Measurements from ENCODE around the gene GSK3A. TPM values are rescaled to one million over a fixed set of nuclear protein-coding genes. Genes with fewer than 3 reads are reported as not detected.

The GSK3A gene
- total RNA-seq, 1 experiment from 2014 or later, result 25.0 TPM

GRCh38 chr19:42249149-42249750 is 6.8 kb upstream of the GSK3A start:
- no peak overlapping the region for H3K4me2 ChIP-seq (ENCODE audit: low read length)

GRCh38 chr19:42248270-42249148 is 6.1 kb upstream of the GSK3A start:
- no peaks in the 10 kb centered on the region for H4K20me1 ChIP-seq (ENCODE audit: low read length)
- POLR2A ChIA-PET (ENCODE audit: unreplicated experiment), result no interaction called here

More at GRCh38 chr19:42249149-42249750, 6.8 kb upstream of the GSK3A start:
- no peak for DNase-seq
- H3K27me3 ChIP-seq (ENCODE audit: low read length), result no peaks in the 10 kb centered on the region
- no peaks in the 10 kb centered on the region for H4K20me1 ChIP-seq (ENCODE audit: low read length)
- no peaks in the 10 kb centered on the region for H3F3A ChIP-seq (ENCODE audit: low read length, unreplicated experiment)
- no peak overlapping the region for H3K4me3 ChIP-seq (ENCODE audit: low read length)
- no peak overlapping the region for H2AFZ ChIP-seq (ENCODE audit: low read length)
- BruUV-seq (replicated peaks), result no TSS peak
- CTCF ChIA-PET, result no interaction called here
- no peaks in the 10 kb centered on the region for H3K36me3 ChIP-seq (ENCODE audit: low read depth, low read length)
- intact Hi-C loops (cut with micrococcal nuclease), result no loop called here
- no peaks in the 10 kb centered on the region for H3K9me3 ChIP-seq (ENCODE audit: low read length)
- no peaks in the 10 kb centered on the region for H3K9me2 ChIP-seq (replicated peaks; ENCODE audit: low read length)
- no peak overlapping the region for H3K9ac ChIP-seq (ENCODE audit: low read length)
- no peak for ATAC-seq
- POLR2A ChIA-PET (ENCODE audit: unreplicated experiment), result no interaction called here
- no peak for TF ChIP-seq EZH2 (IDR thresholded peaks at IDR 0.05; ENCODE audit: low read length, unreplicated experiment)
- no peak for TF ChIP-seq CTCF (conservative IDR thresholded peaks at IDR 0.05; ENCODE audit: low read depth, low read length)
- TF ChIP-seq EZH2phosphoT487 (IDR thresholded peaks at IDR 0.05; ENCODE audit: borderline replicate concordance, low read length), result no peak
- H3K27ac ChIP-seq (ENCODE audit: low read length), result no peak overlapping the region
- peaks cover 33% of the 10 kb centered on the region for H3K79me2 ChIP-seq (ENCODE audit: low read length)
- H3K4me1 ChIP-seq (ENCODE audit: insufficient read depth, low read length), result peaks cover 10% of the 10 kb centered on the region

More at GRCh38 chr19:42248270-42249148, 6.1 kb upstream of the GSK3A start:
- H3K36me3 ChIP-seq (ENCODE audit: low read depth, low read length), result no peaks in the 10 kb centered on the region
- H3K4me3 ChIP-seq (ENCODE audit: low read length), result no peak overlapping the region
- H3K27ac ChIP-seq (ENCODE audit: low read length), result no peak overlapping the region
- peaks cover 36% of the 10 kb centered on the region for H3K79me2 ChIP-seq (ENCODE audit: low read length)
- H3K4me1 ChIP-seq (ENCODE audit: insufficient read depth, low read length), result peaks cover 10% of the 10 kb centered on the region
- TF ChIP-seq CTCF (conservative IDR thresholded peaks at IDR 0.05; ENCODE audit: low read depth, low read length), result no peak
- DNase-seq (no peak), ATAC-seq (no peak)
- no peaks in the 10 kb centered on the region for H3K9me3 ChIP-seq (ENCODE audit: low read length)
- no peaks in the 10 kb centered on the region for H3F3A ChIP-seq (ENCODE audit: low read length, unreplicated experiment)
- BruUV-seq (replicated peaks), result no TSS peak
- no peaks in the 10 kb centered on the region for H3K9me2 ChIP-seq (replicated peaks; ENCODE audit: low read length)
- H3K4me2 ChIP-seq (ENCODE audit: low read length), result no peak overlapping the region
- no peak overlapping the region for H2AFZ ChIP-seq (ENCODE audit: low read length)
- intact Hi-C loops (cut with micrococcal nuclease), result no loop called here
- no peak overlapping the region for H3K9ac ChIP-seq (ENCODE audit: low read length)
- no peaks in the 10 kb centered on the region for H3K27me3 ChIP-seq (ENCODE audit: low read length)
- CTCF ChIA-PET, result no interaction called here
